H1 (cell line): ENCODE data around the gene TIMP1. TPM values are rescaled to one million over a fixed set of nuclear protein-coding genes. Genes with fewer than 3 reads are reported as not detected.

Experiments
- CTCF ChIA-PET: fragments of 300-600 bp; sonication (Branson Sonifier 250); formaldehyde crosslinking; loops from one replicate; lab custom pipeline; 2021; ENCODE audit not compliant: partially characterized antibody; lab: Charles Lee
- POLR2A ChIA-PET: fragments of 300-600 bp; sonication (Branson Sonifier 250); formaldehyde crosslinking; loops from one replicate; lab custom pipeline; 2021; ENCODE audit warnings: inconsistent platforms; ENCODE audit not compliant: partially characterized antibody; lab: Charles Lee
- DNase-seq, 2 experiments: peaks; one replicate each; pipeline versions ENCODE4 v3.0.0 to v3.0.0-alpha.2; 2010 to 2022; ENCODE audit warnings: low spot score in 2 of 2, low read depth in 1 of 2, mixed read lengths in 1 of 2
- FAIRE-seq: peaks from 2 replicates; lab custom pipeline; 2011; peaks lifted over from hg19 to GRCh38; lab: Jason Lieb, UNC
- H2AFZ ChIP-seq: 2 replicates; pipeline ENCODE4 v1.8.1; 2012; ENCODE audit warnings: low read length, inconsistent platforms
- H2AK5ac ChIP-seq: 2 replicates; pipeline ENCODE4 v1.6.1; 2013; ENCODE audit warnings: low read depth, low read length
- H2BK120ac ChIP-seq: replicated peaks from 2 replicates; pipeline ENCODE3; 2013; ENCODE audit warnings: low read depth, low read length, inconsistent platforms
- H2BK12ac ChIP-seq: 2 replicates; pipeline ENCODE4 v1.6.1; 2013; ENCODE audit warnings: low read depth, low read length
- H2BK15ac ChIP-seq: 2 replicates; pipeline ENCODE4 v1.6.1; 2013; ENCODE audit warnings: low read length
- H2BK20ac ChIP-seq: 2 replicates; pipeline ENCODE4 v1.6.1; 2013; ENCODE audit warnings: low read length
- H2BK5ac ChIP-seq: 2 replicates; pipeline ENCODE4 v1.6.1; 2013; ENCODE audit warnings: low read depth, low read length
- H3K14ac ChIP-seq: 2 replicates; pipeline ENCODE4 v1.6.1; 2013; ENCODE audit warnings: inconsistent platforms; ENCODE audit not compliant: insufficient read length
- H3K18ac ChIP-seq: 2 replicates; pipeline ENCODE4 v1.6.1; 2013; ENCODE audit warnings: low read length; ENCODE audit errors: extremely low read depth
- H3K23ac ChIP-seq: 2 replicates; pipeline ENCODE4 v1.6.1; 2013; ENCODE audit warnings: inconsistent platforms; ENCODE audit not compliant: insufficient read length
- H3K23me2 ChIP-seq: 2 replicates; pipeline ENCODE4 v1.6.1; 2013; ENCODE audit warnings: low read depth, low read length
- H3K27ac ChIP-seq: 2 replicates; pipeline ENCODE4 v1.6.1; 2011; ENCODE audit warnings: low read depth, low read length, inconsistent platforms
- H3K27me3 ChIP-seq, 4 experiments: replicated peaks in 1 of 4; 1 replicate in 1 of 4; 2 replicates in 3 of 4; pipeline versions ENCODE4 v1.6.1 to v1.8.1; 2011 to 2013; ENCODE audit warnings: low read length in 3 of 4, mild to moderate bottlenecking in 3 of 4, inconsistent platforms in 2 of 4, mixed read lengths in 2 of 4, moderate library complexity in 1 of 4; ENCODE audit not compliant: control insufficient read depth in 3 of 4, insufficient read depth in 3 of 4; ENCODE audit errors: extremely low read depth in 1 of 4
- H3K36me3 ChIP-seq, 4 experiments: 2 replicates each; pipeline versions ENCODE4 v1.6.1 to v1.8.1; 2011 to 2013; ENCODE audit warnings: mild to moderate bottlenecking in 4 of 4, low read length in 3 of 4, moderate library complexity in 2 of 4, control low read depth in 1 of 4, inconsistent platforms in 1 of 4; ENCODE audit not compliant: insufficient read depth in 4 of 4, control insufficient read depth in 2 of 4
- H3K4ac ChIP-seq: replicated peaks from 2 replicates; pipeline ENCODE3; 2013; ENCODE audit warnings: low read length, low read depth, mixed read lengths, inconsistent platforms; ENCODE audit not compliant: insufficient read length
- H3K4me1 ChIP-seq, 4 experiments: replicated peaks in 1 of 4; 1 replicate in 1 of 4; 2 replicates in 3 of 4; pipeline versions ENCODE4 v1.6.1 to v1.8.1; 2011 to 2013; ENCODE audit warnings: low read length in 3 of 4, inconsistent platforms in 2 of 4, mixed read lengths in 1 of 4; ENCODE audit not compliant: insufficient read depth in 4 of 4, control insufficient read depth in 3 of 4
- H3K4me2 ChIP-seq, 2 experiments: 2 replicates each; pipeline versions ENCODE4 v1.6.1 to v1.8.1; 2011 to 2013; ENCODE audit warnings: low read depth in 2 of 2, low read length in 2 of 2, control low read depth in 1 of 2, inconsistent platforms in 1 of 2, mild to moderate bottlenecking in 1 of 2; ENCODE audit not compliant: insufficient read depth in 1 of 2
- H3K4me3 ChIP-seq, 4 experiments: fragments of 200-600, 300-600 bp in 1 of 4; sonication (generic), shearing (Covaris generic), sonication (Bioruptor Twin) in 1 of 4; 2 replicates each; pipeline versions ENCODE4 v1.5.1 to v1.8.1; 2011 to 2016; ENCODE audit warnings: low read length in 4 of 4, low read depth in 3 of 4, control low read depth in 2 of 4, inconsistent platforms in 2 of 4, mild to moderate bottlenecking in 2 of 4, mixed read lengths in 1 of 4, moderate library complexity in 1 of 4; ENCODE audit not compliant: insufficient read depth in 2 of 4; ENCODE audit errors: extremely low read depth in 1 of 4
- H3K56ac ChIP-seq: replicated peaks from 2 replicates; pipeline ENCODE3; 2013; ENCODE audit warnings: low read depth, mild to moderate bottlenecking, mixed read lengths, low read length, inconsistent platforms; ENCODE audit not compliant: insufficient read length
- H3K79me1 ChIP-seq: 2 replicates; pipeline ENCODE4 v1.6.1; 2013; ENCODE audit warnings: low read depth, low read length, control low read depth
- H3K79me2 ChIP-seq, 2 experiments: 2 replicates each; pipeline versions ENCODE4 v1.6.1 to v1.8.1; 2012 to 2013; ENCODE audit warnings: low read length in 2 of 2, mild to moderate bottlenecking in 2 of 2, inconsistent platforms in 1 of 2; ENCODE audit not compliant: insufficient read depth in 2 of 2, control insufficient read depth in 1 of 2
- H3K9ac ChIP-seq, 4 experiments: replicated peaks in 1 of 4; 1 replicate in 1 of 4; 2 replicates in 3 of 4; pipeline versions ENCODE4 v1.6.1 to v1.8.1; 2011 to 2013; ENCODE audit warnings: low read depth in 3 of 4, low read length in 3 of 4, control low read depth in 2 of 4, mild to moderate bottlenecking in 2 of 4, moderate library complexity in 2 of 4, inconsistent platforms in 1 of 4; ENCODE audit errors: extremely low read depth in 1 of 4
- H3K9me3 ChIP-seq, 2 experiments: 2 replicates each; pipeline versions ENCODE4 v1.6.1 to v1.8.1; 2012 to 2013; ENCODE audit warnings: mild to moderate bottlenecking in 2 of 2, moderate library complexity in 2 of 2, control low read depth in 1 of 2, inconsistent platforms in 1 of 2, low read depth in 1 of 2, low read length in 1 of 2, mixed read lengths in 1 of 2; ENCODE audit not compliant: insufficient read depth in 2 of 2
- H4K20me1 ChIP-seq, 2 experiments: replicated peaks in 1 of 2; 2 replicates each; pipeline versions ENCODE3 to v1.8.1; 2011 to 2013; ENCODE audit warnings: inconsistent platforms in 2 of 2, low read length in 2 of 2, mild to moderate bottlenecking in 1 of 2; ENCODE audit not compliant: insufficient read depth in 2 of 2, control insufficient read depth in 1 of 2
- H4K5ac ChIP-seq: 2 replicates; pipeline ENCODE4 v1.6.1; 2013; ENCODE audit warnings: low read length, low read depth, mixed read lengths, inconsistent platforms; ENCODE audit not compliant: insufficient read length
- H4K8ac ChIP-seq: 2 replicates; pipeline ENCODE4 v1.8.0; 2013; ENCODE audit warnings: mild to moderate bottlenecking, moderate library complexity, low read length, inconsistent platforms; ENCODE audit not compliant: insufficient read depth; ENCODE audit errors: extremely low read depth
- H4K91ac ChIP-seq: replicated peaks from 2 replicates; pipeline ENCODE3; 2013; ENCODE audit warnings: low read length, mixed read lengths, inconsistent platforms; ENCODE audit not compliant: insufficient read length
- BRCA1 ChIP-seq: IDR thresholded peaks from 2 replicates; pipeline ENCODE4 v1.6.1; 2012; ENCODE audit warnings: low read depth, low read length, improper control_type of control experiment
- CHD2 ChIP-seq: IDR thresholded peaks from 2 replicates; pipeline ENCODE4 v1.6.1; 2012; ENCODE audit warnings: low read length, improper control_type of control experiment
- POU5F1 ChIP-seq: IDR thresholded peaks from 2 replicates; pipeline ENCODE4 v1.6.1; 2011; ENCODE audit warnings: low read depth, mild to moderate bottlenecking, low read length, moderate library complexity
- RBBP5 ChIP-seq: IDR thresholded peaks from 2 replicates; pipeline ENCODE4 v1.7.1; 2012; ENCODE audit warnings: low read depth, mild to moderate bottlenecking, inconsistent platforms, low read length, moderate library complexity, borderline replicate concordance
- SIX5 ChIP-seq: IDR thresholded peaks from 2 replicates; pipeline ENCODE4 v1.6.1; 2011; ENCODE audit warnings: mild to moderate bottlenecking, low read depth, low read length
- SP1 ChIP-seq: IDR thresholded peaks from 2 replicates; pipeline ENCODE4 v1.6.1; 2011; ENCODE audit warnings: low read depth, low read length
- TCF12 ChIP-seq: IDR thresholded peaks from 2 replicates; pipeline ENCODE4 v1.6.1; 2011; ENCODE audit warnings: low read depth, mild to moderate bottlenecking, low read length
- WGBS, 2 experiments: shearing (Covaris generic) in 1 of 2; methylation state at CpG; one replicate each; pipeline versions ENCODE4 v1.1.6 to v1.1.7; 2013 to 2015; ENCODE audit warnings: low lambda C conversion rate in 2 of 2, mixed read lengths in 2 of 2, inconsistent platforms in 1 of 2, low coverage in 1 of 2, missing lambda C conversion rate in 1 of 2; ENCODE audit not compliant: insufficient replicate concordance in 2 of 2, insufficient coverage in 1 of 2, insufficient read length in 1 of 2; ENCODE audit errors: extremely low coverage in 1 of 2, missing lambda C conversion rate in 1 of 2; 5-methylcytosine and 5-hydroxymethylcytosine counted together
- polyA plus RNA-seq, 7 experiments: library from polyadenylated mRNA; depleted of rRNA in 3 of 7; stranded (reverse) in 5 of 7; unstranded in 2 of 7; fragments of >200 nt in 5 of 7; fragments of 200-250 nt in 2 of 7; gene quantifications; 1 replicate in 5 of 7; 2 replicates in 1 of 7; 4 replicates in 1 of 7; pipeline versions ENCODE4 v1.2.1 to v1.2.3, GENCODE V29; 2011 to 2013; ENCODE audit warnings: missing spikeins in 2 of 7, mixed read lengths in 2 of 7
- total RNA-seq: library from RNA; stranded (reverse); fragmentation: NEBNext Ultra II Directional; extraction: Animal tissue kit (Norgen Biotek cat#: 25700); gene quantifications from 2 replicates; pipeline ENCODE4 v1.2.1, GENCODE V29; 2021
- TF ChIP-seq, protein P1 (sequence below), 3 experiments: IDR thresholded peaks; 1 replicate in 2 of 3; 2 replicates in 1 of 3; pipeline versions ENCODE4 v1.5.1 to v1.6.1; 2011; ENCODE audit warnings: low read length in 3 of 3, mild to moderate bottlenecking in 3 of 3, inconsistent platforms in 2 of 3, low read depth in 1 of 3, moderate library complexity in 1 of 3; ENCODE audit not compliant: insufficient read depth in 1 of 3; ENCODE audit errors: control extremely low read depth in 1 of 3

Gene TIMP1
- total and polyA plus RNA-seq, 2 of the 8 experiments (the other 6 are each of a cell fraction or from before 2014, with no cell fraction given): 58.6 to 142 TPM

DNA sequence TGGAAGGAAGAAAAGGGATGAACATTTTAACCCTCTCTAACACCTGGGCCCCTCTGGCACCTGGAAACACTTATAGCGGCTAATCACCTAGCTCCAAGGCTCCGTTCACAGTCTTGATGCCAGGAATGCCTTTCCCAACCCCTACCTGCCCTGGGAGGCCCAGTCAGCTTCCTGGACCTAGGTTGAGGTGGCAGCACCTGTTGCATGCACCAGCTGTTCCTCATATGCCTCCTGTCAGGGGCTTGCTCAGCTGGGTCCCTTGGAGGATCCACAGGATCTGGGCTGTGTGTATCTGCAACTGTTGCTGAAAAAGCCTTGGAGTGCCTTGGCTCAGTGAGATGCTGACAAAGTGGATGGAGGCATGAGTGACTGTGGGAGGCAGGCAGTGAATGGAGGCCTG is 43.1 kb downstream of the TIMP1 start:
- H3K56ac ChIP-seq: no peak overlapping the region
- H3K4me3 ChIP-seq: no peak overlapping the region
- H3K9me3 ChIP-seq: no peaks in the 10 kb centered on the region
- H3K79me2 ChIP-seq: no peaks in the 10 kb centered on the region
- no peak overlapping the region for H2AFZ ChIP-seq
- no peak overlapping the region for H2BK12ac ChIP-seq
- H3K27ac ChIP-seq: no peak overlapping the region
- H4K5ac ChIP-seq: no peak overlapping the region
- TF ChIP-seq RBBP5 (no peak), SIX5 (no peak), SP1 (no peak), BRCA1 (no peak), CHD2 (no peak), POU5F1 (no peak), TCF12 (no peak)
- TF ChIP-seq, protein P1, sequence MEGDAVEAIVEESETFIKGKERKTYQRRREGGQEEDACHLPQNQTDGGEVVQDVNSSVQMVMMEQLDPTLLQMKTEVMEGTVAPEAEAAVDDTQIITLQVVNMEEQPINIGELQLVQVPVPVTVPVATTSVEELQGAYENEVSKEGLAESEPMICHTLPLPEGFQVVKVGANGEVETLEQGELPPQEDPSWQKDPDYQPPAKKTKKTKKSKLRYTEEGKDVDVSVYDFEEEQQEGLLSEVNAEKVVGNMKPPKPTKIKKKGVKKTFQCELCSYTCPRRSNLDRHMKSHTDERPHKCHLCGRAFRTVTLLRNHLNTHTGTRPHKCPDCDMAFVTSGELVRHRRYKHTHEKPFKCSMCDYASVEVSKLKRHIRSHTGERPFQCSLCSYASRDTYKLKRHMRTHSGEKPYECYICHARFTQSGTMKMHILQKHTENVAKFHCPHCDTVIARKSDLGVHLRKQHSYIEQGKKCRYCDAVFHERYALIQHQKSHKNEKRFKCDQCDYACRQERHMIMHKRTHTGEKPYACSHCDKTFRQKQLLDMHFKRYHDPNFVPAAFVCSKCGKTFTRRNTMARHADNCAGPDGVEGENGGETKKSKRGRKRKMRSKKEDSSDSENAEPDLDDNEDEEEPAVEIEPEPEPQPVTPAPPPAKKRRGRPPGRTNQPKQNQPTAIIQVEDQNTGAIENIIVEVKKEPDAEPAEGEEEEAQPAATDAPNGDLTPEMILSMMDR (IDR thresholded peaks at IDR 0.05; ENCODE audit: control extremely low read depth in 1 of 3, insufficient read depth in 1 of 3, low read depth in 1 of 3, low read length in 3 of 3): no peak
- no peak overlapping the region for H3K9ac ChIP-seq
- DNase-seq: no peak
- H3K36me3 ChIP-seq: no peaks in the 10 kb centered on the region
- H3K79me1 ChIP-seq: no peaks in the 10 kb centered on the region
- no peak overlapping the region for H4K8ac ChIP-seq
- no peak overlapping the region for H2BK20ac ChIP-seq
- H2AK5ac ChIP-seq: no peak overlapping the region
- no peaks in the 10 kb centered on the region for H3K27me3 ChIP-seq
- H2BK120ac ChIP-seq: no peak overlapping the region
- ChIA-PET POLR2A (interaction anchor here (1.1 to 1.3 kb wide), 3 partner anchors 39 to 57 kb away, joined by 3 to 4 read pairs (median 3); no protein-coding TSS in a partner anchor), CTCF (interaction anchor here (0.7 to 2.1 kb wide), 7 partner anchors 11 to 61 kb away, joined by 3 to 11 read pairs (median 5); no protein-coding TSS in a partner anchor)
- H3K14ac ChIP-seq: no peak overlapping the region
- no peak overlapping the region for H3K4me2 ChIP-seq
- H4K20me1 ChIP-seq: peaks cover 0 to 1% of the 10 kb centered on the region in 2 experiments
- no peak overlapping the region for H4K91ac ChIP-seq
- 43% methylated on average over 2 of the region's 2 CpGs; no CpG with 5 or more reads in 1 of the 2 experiments for WGBS, 2 experiments
- no peak overlapping the region for H3K18ac ChIP-seq
- no peak overlapping the region for H2BK15ac ChIP-seq
- no peak overlapping the region for H3K23ac ChIP-seq
- H3K23me2 ChIP-seq: no peaks in the 10 kb centered on the region
- H2BK5ac ChIP-seq: no peak overlapping the region
- H3K4ac ChIP-seq: no peak overlapping the region
- no peak for FAIRE-seq
- peaks cover under 1 to 3% (median 2%) of the 10 kb centered on the region in 4 experiments; a peak in 6 of 7 replicates for H3K4me1 ChIP-seq
